VCaP (cell line): ENCODE data around the gene EIF3A.
A peak's percentile ranks its signal among the peaks of the same experiment; 100 is the strongest.

Experiments used
- H3K27ac ChIP-seq: fragments of 450-650 bp; 2 replicates; pipeline ENCODE4 v1.5.1; 2017
- TF ChIP-seq, protein P1 (sequence below): fragments of 450-650 bp; conservative IDR thresholded peaks from 2 replicates; pipeline ENCODE4 v1.5.1; 2017; ENCODE audit warnings: mild to moderate bottlenecking, moderate library complexity

The EIF3A gene

DNA sequence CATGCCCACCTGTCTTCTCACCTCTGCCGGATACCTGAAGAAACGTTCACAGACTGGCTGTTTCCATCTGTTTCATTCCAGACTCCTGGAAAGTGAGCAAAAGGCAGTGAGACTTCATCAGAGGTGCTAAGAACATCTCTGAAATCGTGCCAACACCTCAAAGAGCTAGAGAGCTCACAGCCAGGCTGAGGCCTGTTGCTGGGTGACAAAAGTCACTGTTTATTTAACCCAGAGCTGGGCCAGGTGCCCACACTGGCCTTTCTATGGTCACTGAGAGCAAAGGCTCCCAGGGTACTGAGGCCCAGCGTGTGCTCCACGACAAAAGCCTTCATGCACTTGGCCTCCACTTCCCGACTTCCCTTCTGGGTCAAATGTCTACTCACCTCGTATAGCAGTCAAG lies 54.8 kb downstream of the EIF3A start:
- peak overlapping the region; percentile 25 for H3K27ac ChIP-seq
- TF ChIP-seq, protein P1, sequence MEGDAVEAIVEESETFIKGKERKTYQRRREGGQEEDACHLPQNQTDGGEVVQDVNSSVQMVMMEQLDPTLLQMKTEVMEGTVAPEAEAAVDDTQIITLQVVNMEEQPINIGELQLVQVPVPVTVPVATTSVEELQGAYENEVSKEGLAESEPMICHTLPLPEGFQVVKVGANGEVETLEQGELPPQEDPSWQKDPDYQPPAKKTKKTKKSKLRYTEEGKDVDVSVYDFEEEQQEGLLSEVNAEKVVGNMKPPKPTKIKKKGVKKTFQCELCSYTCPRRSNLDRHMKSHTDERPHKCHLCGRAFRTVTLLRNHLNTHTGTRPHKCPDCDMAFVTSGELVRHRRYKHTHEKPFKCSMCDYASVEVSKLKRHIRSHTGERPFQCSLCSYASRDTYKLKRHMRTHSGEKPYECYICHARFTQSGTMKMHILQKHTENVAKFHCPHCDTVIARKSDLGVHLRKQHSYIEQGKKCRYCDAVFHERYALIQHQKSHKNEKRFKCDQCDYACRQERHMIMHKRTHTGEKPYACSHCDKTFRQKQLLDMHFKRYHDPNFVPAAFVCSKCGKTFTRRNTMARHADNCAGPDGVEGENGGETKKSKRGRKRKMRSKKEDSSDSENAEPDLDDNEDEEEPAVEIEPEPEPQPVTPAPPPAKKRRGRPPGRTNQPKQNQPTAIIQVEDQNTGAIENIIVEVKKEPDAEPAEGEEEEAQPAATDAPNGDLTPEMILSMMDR, result no peak

DNA sequence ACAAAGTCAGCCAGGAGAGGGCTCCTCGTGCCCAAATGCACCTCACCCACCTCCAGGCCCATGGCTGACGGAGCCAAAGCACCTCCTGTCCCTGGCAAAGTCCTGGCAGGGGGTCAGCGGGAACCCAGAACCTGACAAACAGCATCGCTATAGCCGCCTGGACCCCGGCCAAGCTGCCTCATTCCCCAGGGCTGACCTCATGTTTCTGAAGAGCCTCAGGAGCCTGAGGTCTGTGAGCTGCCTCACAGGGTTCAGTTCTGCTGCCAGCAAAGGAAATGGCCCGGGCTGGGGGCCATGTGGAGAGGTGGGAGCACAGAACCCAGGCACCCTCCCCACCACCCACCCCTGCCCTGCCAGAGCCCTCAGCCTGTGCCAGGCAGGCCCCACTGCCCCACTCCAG lies 55.3 kb downstream of the EIF3A start:
- TF ChIP-seq, protein P1, result no peak
- H3K27ac ChIP-seq, result peak overlapping the region; percentile 25

DNA sequence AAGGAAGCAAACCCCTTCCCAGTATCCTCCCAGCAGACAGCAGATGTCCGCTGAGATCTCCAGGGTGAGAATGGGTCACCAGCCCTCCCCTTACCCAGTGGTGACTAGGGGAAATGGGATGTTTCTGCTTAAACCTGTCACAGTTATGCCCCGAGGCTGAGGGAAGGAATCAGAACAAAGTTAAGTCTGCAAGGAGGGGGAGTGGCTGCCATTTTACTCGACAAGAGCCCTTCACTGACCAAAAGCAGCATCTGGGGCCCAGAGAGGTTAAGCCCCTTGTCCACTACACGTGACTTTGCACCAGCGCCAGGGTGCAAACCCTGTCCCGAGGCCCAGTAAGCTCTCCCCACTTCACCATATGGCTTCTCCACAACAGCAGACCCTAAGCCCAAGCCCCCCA lies 55.7 kb downstream of the EIF3A start:
- H3K27ac ChIP-seq, result peak overlapping the region; percentile 25

DNA sequence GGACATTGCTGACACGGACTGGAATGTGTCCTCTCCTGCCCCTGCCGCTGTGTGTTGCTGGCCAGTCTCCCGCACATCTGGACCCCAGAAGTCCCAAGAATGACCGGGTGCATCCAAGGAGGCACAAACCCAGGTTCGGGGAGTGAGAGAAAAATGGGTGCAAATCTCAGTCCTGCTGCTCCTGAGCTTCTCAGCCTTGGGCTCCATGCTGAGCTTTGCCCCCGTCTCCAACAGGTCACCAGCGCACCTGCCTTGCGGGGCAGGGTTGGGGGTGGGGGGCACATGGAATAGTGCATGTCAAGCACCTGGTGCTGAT lies 57.1 kb downstream of the EIF3A start:
- no peak overlapping the region for H3K27ac ChIP-seq
- TF ChIP-seq, protein P1, result no peak

More for the DNA sequence above, 55.7 kb downstream of the EIF3A start:
- TF ChIP-seq, protein P1, result no peak

DNA sequence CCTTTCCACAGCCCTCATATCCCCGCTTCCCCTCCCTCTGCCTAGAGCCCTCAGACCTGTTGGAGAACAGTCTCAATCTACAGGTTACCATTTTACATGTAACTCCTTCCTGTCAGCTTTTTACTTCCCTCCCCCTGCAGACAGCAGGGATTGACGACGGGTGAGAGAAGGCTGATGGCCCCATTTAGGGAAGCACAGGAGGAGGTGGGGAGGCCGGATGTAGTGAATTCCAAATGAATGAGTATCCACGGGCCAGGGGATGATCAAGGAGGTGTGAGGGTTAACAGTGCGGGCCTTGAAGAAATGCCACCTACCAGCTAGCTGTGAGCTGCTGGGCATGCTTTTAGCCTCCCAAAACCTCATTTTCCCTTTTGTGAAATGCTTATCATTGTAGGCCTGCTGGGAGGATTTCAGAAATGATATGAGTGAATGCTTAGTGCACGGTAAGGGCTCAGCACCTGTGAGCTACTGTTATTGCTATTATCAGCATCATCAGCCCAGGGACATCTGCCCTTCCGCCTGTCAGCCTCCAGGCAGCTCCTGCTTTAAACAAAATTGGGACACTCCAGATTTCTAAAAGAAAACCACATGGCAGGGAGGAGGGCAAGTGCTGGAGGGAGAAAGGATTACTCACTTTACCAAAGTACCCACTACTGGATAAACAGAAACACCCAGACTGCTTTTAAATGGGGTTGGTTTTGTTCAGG lies 57.6 kb downstream of the EIF3A start:
- no peak overlapping the region for H3K27ac ChIP-seq
- TF ChIP-seq, protein P1, result no peak

DNA sequence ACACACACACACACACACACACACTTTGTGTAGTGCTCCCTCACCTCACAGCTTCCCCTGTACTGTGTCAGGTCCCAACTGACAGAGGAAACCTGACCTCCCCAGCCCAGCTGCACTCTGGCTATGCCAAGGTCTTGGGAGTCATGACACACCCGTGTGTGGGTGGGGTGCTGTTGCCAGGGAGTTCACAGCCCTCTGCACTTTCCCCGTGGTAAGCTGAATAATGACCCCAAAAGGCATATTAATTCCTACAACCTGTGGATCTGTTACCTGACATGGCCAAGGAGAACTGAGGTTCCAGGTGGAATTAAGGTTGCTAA lies 60.0 kb downstream of the EIF3A start:
- no peak overlapping the region for H3K27ac ChIP-seq
- TF ChIP-seq, protein P1, result no peak

DNA sequence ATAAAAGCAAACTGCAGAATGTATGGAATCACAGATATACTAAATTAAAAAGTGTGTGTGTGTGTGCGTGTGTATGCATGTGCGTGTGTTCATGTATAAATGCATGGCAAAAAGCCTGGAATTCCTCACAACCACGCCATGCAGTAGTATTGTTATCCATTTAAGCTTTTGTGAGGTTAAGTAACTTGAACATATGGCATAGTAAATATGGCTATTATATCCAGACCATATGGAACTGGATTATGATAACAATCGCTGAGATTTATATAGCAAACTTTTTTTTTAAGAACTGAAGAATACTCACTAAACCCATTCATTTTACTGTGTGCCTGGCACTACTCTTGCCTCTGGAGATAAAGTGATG lies 73.4 kb downstream of the EIF3A start:
- TF ChIP-seq, protein P1, result no peak
- H3K27ac ChIP-seq, result peak overlapping the region; percentile 43
